GM12892 (cell line): Measurements from ENCODE around the gene SLC23A1.
A peak's percentile ranks its signal among the peaks of the same experiment; 100 is the strongest.

Experiments
- DNase-seq: peaks from one replicate; pipeline ENCODE4 v3.0.0; 2011; ENCODE audit not compliant: insufficient read length
- FAIRE-seq: peaks from 2 replicates; lab custom pipeline; 2011; peaks lifted over from hg19 to GRCh38; lab: Jason Lieb, UNC
- POLR2A ChIP-seq: IDR thresholded peaks from 2 replicates; pipeline ENCODE4 v1.6.1; 2011; ENCODE audit warnings: low read depth, low read length, control low read depth
- POLR2AphosphoS5 ChIP-seq: IDR thresholded peaks from 2 replicates; pipeline ENCODE4 v1.6.1; 2011; ENCODE audit warnings: low read depth, low read length, control low read depth
- TAF1 ChIP-seq: IDR thresholded peaks from 2 replicates; pipeline ENCODE4 v1.6.1; 2011; ENCODE audit warnings: low read depth, mild to moderate bottlenecking, control low read depth, low read length, borderline replicate concordance

Gene SLC23A1

GRCh38 chr5:139385061-139386049, 2.3 kb upstream of the SLC23A1 start:
- FAIRE-seq (peak; percentile 83), DNase-seq (no peak)

GRCh38 chr5:139384591-139385051, 1.5 kb upstream of the SLC23A1 start:
- DNase-seq (no peak), FAIRE-seq (no peak)
- TF ChIP-seq TAF1 (no peak), POLR2A (peak; percentile 20; the same call in 1 of the 2 replicates)

More at GRCh38 chr5:139385061-139386049, 2.3 kb upstream of the SLC23A1 start:
- TF ChIP-seq POLR2AphosphoS5 (no peak), POLR2A (peak; percentile 49; the same call in 1 of the 2 replicates), TAF1 (no peak)

- no peak for DNase-seq
- no peak for TF ChIP-seq TAF1
- TF ChIP-seq POLR2AphosphoS5, result peak; percentile 13; the same call in 1 of the 2 replicates
- no peak for TF ChIP-seq POLR2A
- no peak for FAIRE-seq
These were observed 995 bp upstream of the SLC23A1 start for GRCh38 chr5:139383993-139384590.

DNA sequence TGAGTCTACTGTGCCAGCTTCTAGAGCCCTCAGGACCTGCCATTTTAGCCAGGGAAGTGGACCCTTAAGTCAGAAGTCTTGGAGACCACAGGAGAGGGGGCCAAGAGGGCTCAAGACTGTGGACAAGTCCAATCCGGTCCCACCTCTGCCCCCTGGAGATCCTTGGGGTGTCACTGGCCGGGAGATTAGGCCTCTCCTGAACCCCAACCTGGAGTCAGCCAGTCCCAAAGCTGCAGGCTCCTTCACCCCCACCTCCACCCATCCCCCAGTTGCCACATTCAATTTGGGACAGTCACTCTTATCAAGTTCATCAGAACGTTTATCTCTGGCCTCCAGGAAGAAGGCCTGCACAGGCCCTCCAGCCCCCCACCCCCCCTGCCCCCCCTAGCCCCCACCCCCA, 290 bp downstream of the SLC23A1 start:
- TF ChIP-seq POLR2AphosphoS5 (no peak), POLR2A (no peak), TAF1 (no peak)
- DNase-seq, result no peak
- FAIRE-seq, result no peak

GRCh38 chr5:139381837-139382761, 998 bp downstream of the SLC23A1 start:
- DNase-seq (no peak), FAIRE-seq (no peak)
- TF ChIP-seq POLR2AphosphoS5 (no peak), TAF1 (no peak), POLR2A (no peak)

GRCh38 chr5:139379626-139380449, 3.3 kb downstream of the SLC23A1 start:
- TF ChIP-seq TAF1 (no peak), POLR2AphosphoS5 (no peak), POLR2A (no peak)
- no peak for DNase-seq

GRCh38 chr5:139378941-139379361, 4.1 kb downstream of the SLC23A1 start:
- FAIRE-seq, result no peak
- DNase-seq, result no peak
- no peak for TF ChIP-seq POLR2A
- no peak for TF ChIP-seq POLR2AphosphoS5
- TF ChIP-seq TAF1, result no peak

More at GRCh38 chr5:139379626-139380449, 3.3 kb downstream of the SLC23A1 start:
- no peak for FAIRE-seq

DNA sequence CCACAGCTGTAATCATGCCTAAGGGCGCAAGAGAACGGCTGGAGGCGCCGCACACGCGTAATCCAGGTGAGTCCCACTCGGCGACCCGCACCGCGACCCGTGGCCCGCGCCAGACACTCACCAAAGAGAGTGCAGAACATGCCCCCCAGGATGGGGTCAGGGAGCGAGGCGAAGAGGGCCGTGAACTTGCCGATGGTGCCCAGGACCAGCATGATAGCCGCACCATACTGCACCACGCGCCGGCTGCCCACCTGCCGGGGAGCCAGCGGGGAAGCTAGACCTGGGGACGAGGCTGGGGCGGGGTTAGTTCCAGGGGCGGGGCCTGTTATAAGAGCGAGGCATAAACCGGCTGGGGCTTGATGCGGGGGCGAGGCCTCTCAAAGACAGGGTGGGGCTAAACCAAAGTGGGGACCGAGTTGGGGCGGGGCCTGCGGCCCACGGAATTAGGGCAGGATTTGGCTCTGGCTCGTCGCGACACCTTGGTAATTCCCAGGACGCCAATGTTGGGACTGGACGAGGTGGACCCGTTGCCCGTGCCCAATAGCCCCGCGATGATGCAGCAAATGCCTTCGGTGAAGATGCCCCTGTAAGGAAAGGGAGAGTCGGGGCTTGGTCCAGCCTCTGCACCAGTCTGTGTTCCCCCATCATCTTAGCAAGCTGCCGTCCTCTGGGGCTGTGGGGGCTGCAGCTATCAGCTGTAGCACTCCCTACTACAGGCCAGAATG, 4.8 kb downstream of the SLC23A1 start:
- DNase-seq, result no peak
- no peak for FAIRE-seq
- TF ChIP-seq POLR2AphosphoS5 (no peak), POLR2A (no peak), TAF1 (no peak)

DNA sequence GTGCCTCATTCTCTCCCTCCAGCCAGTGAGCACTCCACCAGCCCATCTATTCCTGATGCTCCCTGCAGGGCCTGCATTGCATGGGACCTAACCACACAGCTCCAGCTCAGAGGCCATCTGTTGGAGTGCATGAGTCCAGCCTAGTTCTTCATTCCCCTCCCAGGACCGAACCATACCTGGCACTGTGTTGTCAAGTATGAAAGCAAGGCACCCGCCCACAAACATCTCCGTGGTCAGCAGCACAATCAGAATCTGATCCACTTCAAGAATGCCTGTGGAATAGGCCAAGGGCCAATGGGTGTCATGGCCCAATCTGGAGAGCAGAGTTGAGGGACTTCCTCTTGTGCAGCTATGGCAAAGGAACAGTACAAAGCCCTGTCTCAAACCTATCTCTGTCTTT, 5.9 kb downstream of the SLC23A1 start:
- no peak for TF ChIP-seq TAF1
- TF ChIP-seq POLR2A, result no peak
- TF ChIP-seq POLR2AphosphoS5, result no peak
- FAIRE-seq, result no peak

GRCh38 chr5:139376364-139376763, 6.7 kb downstream of the SLC23A1 start:
- DNase-seq (no peak), FAIRE-seq (no peak)
- no peak for TF ChIP-seq POLR2AphosphoS5
- TF ChIP-seq POLR2A, result no peak
- TF ChIP-seq TAF1, result no peak

More for the DNA sequence above, 5.9 kb downstream of the SLC23A1 start:
- no peak for DNase-seq
